GM23338 (cell line): ENCODE data around the gene BBS1. TPM values are rescaled to one million over a fixed set of nuclear protein-coding genes. Genes with fewer than 3 reads are reported as not detected.

Experiments
- ATAC-seq: fragments of 200-7000 bp; cut with Tn5 transposase; 3 replicates; pipeline ENCODE4 v1.9.1; 2020
- DNase-seq: peaks from one replicate; pipeline ENCODE4 v3.0.0-alpha.2; 2015; ENCODE audit warnings: low spot score
- H2AFZ ChIP-seq: fragments of 200-600 bp; sonication (generic); 2 replicates; pipeline ENCODE4 v1.8.0; 2016; ENCODE audit warnings: antibody characterized with exemption, mild to moderate bottlenecking, moderate library complexity
- H3F3A ChIP-seq: fragments of 200-600 bp; sonication (generic); replicated peaks from 2 replicates; pipeline ENCODE4 v1.8.0; 2017; ENCODE audit warnings: antibody characterized with exemption, mixed run types, low read depth
- H3K27ac ChIP-seq: fragments of 200-600 bp; sonication (generic); 2 replicates; pipeline ENCODE4 v1.6.1; 2016; ENCODE audit warnings: low read depth
- H3K27me3 ChIP-seq: fragments of 200-600 bp; sonication (generic); 2 replicates; pipeline ENCODE4 v1.8.0; 2016; ENCODE audit warnings: mild to moderate bottlenecking, mixed run types, moderate library complexity; ENCODE audit not compliant: insufficient read depth
- H3K36me3 ChIP-seq: fragments of 200-600 bp; sonication (generic); 2 replicates; pipeline ENCODE4 v1.8.0; 2016; ENCODE audit warnings: mild to moderate bottlenecking; ENCODE audit not compliant: insufficient read depth
- H3K4me1 ChIP-seq: fragments of 200-600 bp; sonication (generic); 2 replicates; pipeline ENCODE4 v1.8.0; 2016; ENCODE audit warnings: mild to moderate bottlenecking, moderate library complexity; ENCODE audit not compliant: insufficient read depth
- H3K4me2 ChIP-seq: fragments of 200-600 bp; sonication (generic); 2 replicates; pipeline ENCODE4 v1.7.1; 2017; ENCODE audit warnings: mixed run types
- H3K4me3 ChIP-seq: fragments of 200-600 bp; sonication (generic); 2 replicates; pipeline ENCODE4 v1.6.1; 2016; ENCODE audit warnings: mixed run types
- H3K79me2 ChIP-seq: fragments of 200-600 bp; sonication (generic); replicated peaks from 2 replicates; pipeline ENCODE4 v1.8.0; 2017; ENCODE audit warnings: mild to moderate bottlenecking; ENCODE audit not compliant: insufficient read depth
- H3K9me2 ChIP-seq: fragments of 200-600 bp; sonication (generic); 2 replicates; pipeline ENCODE4 v1.8.0; 2017; ENCODE audit not compliant: insufficient read depth
- H4K20me1 ChIP-seq: fragments of 200-600 bp; sonication (generic); replicated peaks from 2 replicates; pipeline ENCODE4 v1.8.0; 2017; ENCODE audit warnings: mild to moderate bottlenecking; ENCODE audit not compliant: insufficient read depth
- H3K27ac Mint-ChIP-seq: 2 replicates; pipeline ENCODE4 v1.8.0; 2020; ENCODE audit warnings: inconsistent platforms, mild to moderate bottlenecking, moderate library complexity, mixed read lengths
- H3K27me3 Mint-ChIP-seq: 3 replicates; pipeline ENCODE4 v1.8.0; 2022; ENCODE audit warnings: low read depth, mild to moderate bottlenecking, moderate library complexity, mixed read lengths, inconsistent platforms; ENCODE audit not compliant: insufficient read depth, poor library complexity
- H3K36me3 Mint-ChIP-seq: 3 replicates; pipeline ENCODE4 v1.8.0; 2021; ENCODE audit warnings: low read depth, mild to moderate bottlenecking, inconsistent platforms, moderate library complexity, mixed read lengths
- H3K4me1 Mint-ChIP-seq: 3 replicates; pipeline ENCODE4 v1.8.0; 2020; ENCODE audit warnings: mild to moderate bottlenecking, inconsistent platforms, mixed read lengths
- H3K4me3 Mint-ChIP-seq: 3 replicates; pipeline ENCODE4 v1.8.0; 2021; ENCODE audit warnings: moderate library complexity, mild to moderate bottlenecking, inconsistent platforms, mixed read lengths
- H3K9me3 Mint-ChIP-seq: 3 replicates; pipeline ENCODE4 v1.8.0; 2020; ENCODE audit warnings: moderate library complexity, mild to moderate bottlenecking, inconsistent platforms, mixed read lengths
- EZH2 ChIP-seq: fragments of 200-600 bp; sonication (generic); IDR thresholded peaks from one replicate; pipeline ENCODE4 v1.8.0; 2017; ENCODE audit warnings: antibody characterized with exemption, mild to moderate bottlenecking, low read depth; ENCODE audit not compliant: unreplicated experiment
- EZH2phosphoT487 ChIP-seq: fragments of 200-600 bp; sonication (generic); IDR thresholded peaks from one replicate; pipeline ENCODE4 v1.8.1; 2018; ENCODE audit warnings: antibody characterized with exemption; ENCODE audit not compliant: unreplicated experiment
- JUNB ChIP-seq: IDR thresholded peaks from one replicate; pipeline ENCODE4 v1.6.1; 2016; ENCODE audit warnings: antibody characterized with exemption; ENCODE audit not compliant: unreplicated experiment
- NANOG ChIP-seq: IDR thresholded peaks from 2 replicates; pipeline ENCODE4 v1.6.1; 2016; ENCODE audit warnings: antibody characterized with exemption, borderline replicate concordance
- POLR2AphosphoS5 ChIP-seq: IDR thresholded peaks from 2 replicates; pipeline ENCODE4 v1.6.1; 2016; ENCODE audit warnings: antibody characterized with exemption, low read depth
- REST ChIP-seq: IDR thresholded peaks from one replicate; pipeline ENCODE4 v1.6.1; 2018; ENCODE audit warnings: antibody characterized with exemption; ENCODE audit not compliant: unreplicated experiment
- STAT1 ChIP-seq: IDR thresholded peaks from one replicate; pipeline ENCODE4 v1.6.1; 2016; ENCODE audit warnings: antibody characterized with exemption; ENCODE audit not compliant: unreplicated experiment
- ZNF114 ChIP-seq: fragments of 250-450 bp; sonication (Bioruptor Pico); IDR thresholded peaks from 2 replicates; pipeline ENCODE4 v1.5.0; 2020; ENCODE audit warnings: mild to moderate bottlenecking, moderate library complexity
- ZNF331 ChIP-seq: fragments of 250-450 bp; sonication (Bioruptor Pico); IDR thresholded peaks from 2 replicates; pipeline ENCODE4 v1.5.0; 2020; ENCODE audit warnings: low read depth, mild to moderate bottlenecking, moderate library complexity
- polyA plus RNA-seq: library from polyadenylated mRNA; unstranded; fragments of >200 nt; fragmentation: Nextera tagmentation; extraction: Ambion mirVana; gene quantifications from 2 replicates; pipeline ENCODE4 v1.2.1, GENCODE V29; 2016
- total RNA-seq: library from RNA; depleted of rRNA; stranded (reverse); fragments of >200 nt; shearing (Covaris generic); gene quantifications from 2 replicates; pipeline ENCODE4 v1.2.3, GENCODE V29; 2014

The BBS1 gene
- total and polyA plus RNA-seq, 2 experiments from 2014 or later, result 11.6 to 41.3 TPM

DNA sequence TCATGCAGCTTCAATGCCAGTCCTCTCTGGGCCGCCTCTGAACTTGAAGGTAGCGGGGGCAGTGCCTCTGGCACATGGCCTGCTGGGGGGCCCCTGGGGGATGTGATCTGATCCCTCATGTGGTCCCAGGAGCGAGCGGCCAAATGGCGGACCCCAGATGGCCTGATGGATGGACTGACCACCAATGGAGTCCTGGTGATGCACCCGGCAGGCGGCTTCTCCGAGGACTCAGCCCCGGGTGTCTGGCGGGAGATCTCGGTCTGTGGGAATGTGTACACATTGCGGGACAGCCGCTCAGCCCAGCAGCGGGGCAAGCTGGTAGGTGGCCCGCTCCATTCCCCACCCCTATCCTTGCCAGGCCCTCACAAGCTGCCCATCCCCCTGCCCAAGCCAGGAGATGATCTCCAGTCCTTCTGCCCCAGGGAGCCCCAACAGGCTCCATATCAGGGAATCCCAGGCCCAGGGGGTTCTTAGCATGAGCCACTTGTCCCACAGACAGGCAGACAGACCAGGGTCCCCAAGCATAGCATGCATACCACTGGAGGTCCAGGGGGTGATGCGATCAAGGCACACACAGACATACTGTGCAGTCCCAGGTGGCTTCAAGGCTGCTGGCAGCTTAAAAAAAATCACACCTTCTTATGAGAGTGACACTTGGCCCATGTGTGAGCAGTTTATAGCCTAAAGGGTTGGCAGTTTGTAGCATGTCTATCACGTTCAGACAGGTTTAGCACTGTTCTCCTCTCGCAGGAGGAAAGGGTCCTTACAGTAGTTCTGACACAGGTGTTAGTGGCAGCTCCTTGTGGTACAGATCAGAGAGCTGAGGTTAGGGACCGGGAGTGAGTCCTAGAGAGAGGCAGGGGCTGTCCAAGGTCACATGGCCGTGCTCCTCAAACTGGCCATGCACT, 36.6 kb upstream of the BBS1 start:
- Histone ChIP-seq H3K4me3 (no peak overlapping the region), H3K4me1 (peaks cover 20% of the 10 kb centered on the region), H3K79me2 (no peaks in the 10 kb centered on the region), H2AFZ (no peak overlapping the region), H3K27ac (no peak overlapping the region), H3K4me2 (no peak overlapping the region), H4K20me1 (no peaks in the 10 kb centered on the region; the same call in 1 of the 2 replicates), H3K9me2 (no peaks in the 10 kb centered on the region), H3K36me3 (no peaks in the 10 kb centered on the region; the same call in 1 of the 2 replicates), H3F3A (0 out of 2 replicates have a peak, but pooled peaks cover 9% of the 10 kb centered on the region), H3K27me3 (no peaks in the 10 kb centered on the region)
- Mint-ChIP-seq H3K9me3 (no peaks in the 10 kb centered on the region), H3K4me1 (peaks cover 32% of the 10 kb centered on the region), H3K36me3 (peaks cover 3% of the 10 kb centered on the region; the same call in 1 of the 3 replicates), H3K27me3 (peaks cover 8% of the 10 kb centered on the region), H3K27ac (no peak overlapping the region), H3K4me3 (no peak overlapping the region)
- TF ChIP-seq POLR2AphosphoS5, result no peak
- TF ChIP-seq NANOG, result no peak
- no peak for DNase-seq
- no peak for ATAC-seq

GRCh38 chr11:66475349-66476172, 34.9 kb upstream of the BBS1 start:
- Mint-ChIP-seq H3K4me3 (no peak overlapping the region), H3K27me3 (peaks cover 11% of the 10 kb centered on the region), H3K27ac (no peak overlapping the region)

More at GRCh38 chr11:66475349-66476172, 34.9 kb upstream of the BBS1 start:
- TF ChIP-seq EZH2phosphoT487, result no peak
- no peak for TF ChIP-seq REST
- no peak for TF ChIP-seq STAT1
- no peak for TF ChIP-seq EZH2
- no peak for TF ChIP-seq NANOG
- no peak for TF ChIP-seq ZNF114
- no peak for TF ChIP-seq JUNB
- no peak for TF ChIP-seq ZNF331
- H3K79me2 ChIP-seq, result no peaks in the 10 kb centered on the region
- Mint-ChIP-seq H3K36me3 (peaks cover 3% of the 10 kb centered on the region; the same call in 2 of the 3 replicates), H3K9me3 (no peaks in the 10 kb centered on the region), H3K4me1 (peaks cover 21% of the 10 kb centered on the region)
- no peak for ATAC-seq
- H3F3A ChIP-seq, result peaks cover 16% of the 10 kb centered on the region; the same call in 1 of the 2 replicates
- no peaks in the 10 kb centered on the region; the same call in 1 of the 2 replicates for H4K20me1 ChIP-seq
- H3K4me1 ChIP-seq, result peaks cover 8% of the 10 kb centered on the region
- no peak overlapping the region for H3K4me3 ChIP-seq
- no peaks in the 10 kb centered on the region for H3K9me2 ChIP-seq
- no peaks in the 10 kb centered on the region for H3K27me3 ChIP-seq
- H2AFZ ChIP-seq, result no peak overlapping the region
- H3K4me2 ChIP-seq, result no peak overlapping the region
- no peaks in the 10 kb centered on the region; the same call in 1 of the 2 replicates for H3K36me3 ChIP-seq
- H3K27ac ChIP-seq, result no peak overlapping the region
- no peak for DNase-seq
